Effector memory CD8-positive, alpha-beta T cell (primary cell): ENCODE results near the gene AP1S3.
"Not testable (repeated sequence)": the region's sequence is repeated elsewhere in the genome, so short reads cannot be mapped to it uniquely, and the experiment has no call there.

Experiments
- ATAC-seq: fragments of 150-1000 bp; cut with Tn5 transposase; replicated peaks from 2 replicates; pipeline ENCODE4 v1.10.0; 2021; ENCODE audit warnings: mild to moderate bottlenecking, moderate library complexity
- DNase-seq, 3 experiments: peaks; one replicate each; pipeline ENCODE4 v3.0.0; 2021
- H3K27ac Mint-ChIP-seq, 2 donors: one replicate each; pipeline ENCODE4 v1.8.0; 2022; ENCODE audit warnings: mild to moderate bottlenecking in 2 of 2, mixed read lengths in 2 of 2, moderate library complexity in 2 of 2
- H3K27me3 Mint-ChIP-seq, 2 donors: one replicate each; pipeline ENCODE4 v1.8.0; 2022; ENCODE audit warnings: mixed read lengths in 2 of 2
- H3K36me3 Mint-ChIP-seq: one replicate; pipeline ENCODE4 v1.8.0; 2022; ENCODE audit warnings: mild to moderate bottlenecking, moderate library complexity, mixed read lengths; ENCODE audit not compliant: insufficient read depth
- H3K4me1 Mint-ChIP-seq, 2 donors: one replicate each; pipeline ENCODE4 v1.8.0; 2022; ENCODE audit warnings: low read depth in 2 of 2, mixed read lengths in 2 of 2
- H3K4me3 Mint-ChIP-seq, 2 donors: one replicate each; pipeline ENCODE4 v1.8.0; 2022; ENCODE audit warnings: mild to moderate bottlenecking in 2 of 2, mixed read lengths in 2 of 2, moderate library complexity in 2 of 2
- H3K9me3 Mint-ChIP-seq, 2 donors: one replicate each; pipeline ENCODE4 v1.8.0; 2022; ENCODE audit warnings: mixed read lengths in 2 of 2
- total RNA-seq, 9 experiments: gene quantifications; one replicate each; lab custom pipeline; 2026; lab: John Stamatoyannopoulos, UW

The AP1S3 gene
- 1.3 to 8.8 (median 2.0) reads per million in 9 experiments for total RNA-seq

DNA sequence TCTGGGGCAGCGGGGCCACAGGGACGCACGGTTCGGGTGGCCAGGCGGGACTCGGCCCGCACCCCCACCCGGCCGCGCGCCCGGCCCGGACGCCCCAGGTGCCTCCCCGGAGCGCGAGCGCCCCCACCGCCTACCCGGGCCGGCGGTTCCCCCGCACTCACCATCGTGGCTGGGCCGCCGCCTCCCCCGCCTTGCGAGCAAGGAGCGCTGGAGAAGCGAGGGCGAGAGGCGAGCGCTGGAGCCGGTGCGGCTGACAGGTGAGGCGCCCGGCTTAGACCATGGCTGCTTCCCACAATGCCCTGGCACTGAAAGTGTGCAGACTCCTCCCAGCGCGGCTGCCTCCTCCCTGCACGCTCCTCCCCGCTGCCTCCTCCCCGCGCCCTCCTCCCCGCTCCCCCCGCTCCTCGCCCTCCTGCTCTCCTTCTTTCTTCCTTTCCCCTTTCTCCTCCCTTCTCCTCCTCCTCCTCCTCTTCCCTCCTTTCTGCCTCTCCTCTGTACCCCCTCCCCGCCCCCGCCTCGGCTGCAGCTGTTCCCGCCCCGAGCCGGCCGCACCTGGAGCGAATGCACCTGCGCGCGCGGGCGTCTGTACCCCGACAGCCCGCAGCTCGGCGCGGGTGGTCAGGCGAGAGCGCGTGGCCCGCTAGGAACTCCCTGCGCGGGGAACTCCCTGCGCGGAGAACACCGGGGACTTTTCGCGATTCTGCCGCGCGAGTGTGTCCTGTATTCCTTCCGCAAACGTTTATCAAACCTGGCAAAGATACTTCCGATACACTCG lies at the start of gene AP1S3:
AP1S3 (minus strand) TSS at position 296 of the 775 bp plus-strand sequence; CDS start at position 164, 132 bp downstream.
- ATAC-seq = peak; percentile 83
- peak within 1 kb of the TSS; percentile 75 to 89 for H3K27ac Mint-ChIP-seq

DNA sequence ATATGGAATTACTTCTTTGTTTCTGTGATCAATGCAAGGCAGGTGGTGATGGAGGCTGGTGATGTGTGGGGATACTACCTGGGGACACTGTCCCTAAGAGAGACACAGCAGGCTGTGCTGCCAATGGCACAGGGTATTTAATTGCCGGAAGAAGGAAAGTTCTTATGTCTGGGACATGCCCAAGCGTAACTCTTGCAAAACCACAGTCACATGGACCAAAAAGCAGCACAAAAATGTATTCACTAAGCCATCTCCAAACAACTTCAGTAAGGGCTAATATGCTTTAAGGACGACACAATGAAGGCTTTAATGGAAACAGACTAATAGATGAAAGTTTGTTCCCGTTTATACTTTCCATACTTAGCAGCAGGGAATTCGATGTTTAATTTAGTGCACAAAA lies 49.7 kb upstream of the AP1S3 start:
- Mint-ChIP-seq H3K27me3 (no peaks in the 10 kb centered on the region), H3K36me3 (peaks cover 47% of the 10 kb centered on the region), H3K4me1 (peaks cover 0 to 2% of the 10 kb centered on the region in 2 donors), H3K27ac (no peak overlapping the region), H3K4me3 (no peak overlapping the region), H3K9me3 (no peaks in the 10 kb centered on the region)
- ATAC-seq = no peak
- no peak for DNase-seq

More for the DNA sequence above, at the start of gene AP1S3:
- no peaks in the 10 kb centered on the region for H3K27me3 Mint-ChIP-seq
- peaks cover 24% of the 10 kb centered on the region for H3K36me3 Mint-ChIP-seq
- peak; percentile 66 to 74 (median 66) for DNase-seq
- no peaks in the 10 kb centered on the region for H3K9me3 Mint-ChIP-seq
- peak within 1 kb of the TSS; percentile 79 to 91 for H3K4me3 Mint-ChIP-seq
- H3K4me1 Mint-ChIP-seq = peaks cover 10 to 12% of the 10 kb centered on the region in 2 donors

DNA sequence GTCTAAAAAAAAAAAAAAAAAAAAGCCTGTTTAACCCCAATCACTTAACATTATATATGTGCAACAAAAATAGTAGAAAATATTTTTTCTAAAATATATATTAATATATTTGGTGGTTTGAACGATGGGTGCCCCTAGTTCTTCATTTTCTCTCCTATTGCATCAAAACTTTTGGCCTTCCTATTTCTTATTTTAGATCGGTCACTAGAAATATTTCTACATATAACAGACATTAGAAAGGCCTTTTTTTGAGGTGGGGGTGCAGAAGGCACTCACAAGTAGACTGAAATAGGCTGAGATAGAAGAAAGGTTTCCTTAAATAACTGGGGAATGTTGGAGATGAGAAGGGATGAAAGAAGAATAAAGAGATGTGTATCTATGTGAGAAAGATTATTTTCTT lies 49.3 kb upstream of the AP1S3 start:
- DNase-seq (no peak), ATAC-seq (no peak)
- H3K36me3 Mint-ChIP-seq = peaks cover 51% of the 10 kb centered on the region
- H3K27ac Mint-ChIP-seq = no peak overlapping the region
- H3K9me3 Mint-ChIP-seq = no peaks in the 10 kb centered on the region
- no peaks in the 10 kb centered on the region for H3K27me3 Mint-ChIP-seq
- H3K4me3 Mint-ChIP-seq = no peak overlapping the region
- H3K4me1 Mint-ChIP-seq = peaks cover 2 to 6% of the 10 kb centered on the region in 2 donors

DNA sequence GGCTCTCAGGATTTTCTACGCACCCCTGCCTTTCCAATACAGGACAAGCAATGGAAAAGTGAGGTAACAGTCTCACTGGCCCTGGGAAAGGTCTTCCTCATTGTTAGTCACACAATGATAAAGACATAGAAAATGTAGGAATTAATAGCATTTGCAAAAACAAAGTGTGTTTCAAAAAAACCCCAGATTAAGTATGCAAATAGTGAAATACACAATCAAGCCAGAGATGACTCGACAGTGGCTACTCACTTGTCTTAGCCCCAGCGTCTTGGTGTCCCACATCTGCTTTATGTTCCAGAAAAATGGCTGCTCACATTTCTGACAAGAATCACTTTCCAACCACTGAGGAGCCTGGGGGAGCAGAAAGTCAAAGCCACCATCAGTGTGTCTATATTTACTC lies 47.0 kb upstream of the AP1S3 start:
- peak overlapping the region; percentile 49 to 64 for H3K27ac Mint-ChIP-seq
- H3K36me3 Mint-ChIP-seq = peaks cover 71% of the 10 kb centered on the region
- no peak for ATAC-seq
- H3K4me3 Mint-ChIP-seq = no peak overlapping the region
- no peaks in the 10 kb centered on the region for H3K27me3 Mint-ChIP-seq
- H3K9me3 Mint-ChIP-seq = no peaks in the 10 kb centered on the region
- no peak for DNase-seq
- peaks cover 3 to 8% of the 10 kb centered on the region in 2 donors for H3K4me1 Mint-ChIP-seq

DNA sequence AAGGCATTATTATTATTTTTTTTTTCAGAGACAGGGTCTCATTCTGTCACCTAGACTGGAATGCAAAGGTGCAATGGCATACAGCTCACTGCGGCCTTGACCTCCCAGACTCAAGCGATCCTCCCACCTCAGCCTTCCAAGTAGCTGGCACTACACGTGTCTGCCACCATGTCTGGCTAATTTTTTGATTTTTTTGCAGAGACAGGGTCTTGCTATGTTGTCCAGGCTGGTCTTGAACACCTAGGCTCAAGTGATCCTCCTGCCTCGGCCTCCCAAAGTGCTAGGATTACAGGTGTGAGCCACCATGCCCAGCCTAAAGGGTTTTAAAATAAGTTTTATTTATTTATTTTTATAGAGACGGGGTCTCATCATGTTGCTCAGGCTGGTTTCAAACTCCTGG lies 45.3 kb upstream of the AP1S3 start:
- Mint-ChIP-seq H3K9me3 (no peaks in the 10 kb centered on the region), H3K27me3 (no peaks in the 10 kb centered on the region), H3K27ac (peak overlapping the region; percentile 83 to 95), H3K36me3 (peaks cover 70% of the 10 kb centered on the region), H3K4me3 (peak overlapping the region in 1 of 2 donors; percentile 67), H3K4me1 (peaks cover 3 to 8% of the 10 kb centered on the region in 2 donors)
- no peak for DNase-seq
- ATAC-seq = no peak

DNA sequence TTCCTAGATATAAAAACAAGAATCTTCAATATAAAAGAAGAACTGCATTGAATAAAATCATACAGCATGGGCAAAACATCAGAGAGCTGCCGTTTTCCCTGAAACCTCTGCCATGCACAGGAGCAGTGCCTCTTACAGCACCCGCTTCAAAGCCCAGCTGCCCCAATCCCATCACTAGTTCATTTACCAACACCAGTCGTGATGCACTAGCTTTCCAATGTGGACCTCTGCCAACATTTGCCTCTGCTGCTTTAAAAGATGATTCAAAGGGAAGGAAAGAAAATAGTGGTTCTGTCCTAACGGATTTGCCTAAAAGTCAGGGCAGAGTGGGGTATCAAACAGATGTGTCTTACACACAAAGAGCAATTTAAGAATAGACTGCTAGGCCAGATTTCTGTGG lies 43.4 kb upstream of the AP1S3 start:
- H3K27me3 Mint-ChIP-seq = no peaks in the 10 kb centered on the region
- ATAC-seq (no peak), DNase-seq (no peak)
- no peaks in the 10 kb centered on the region for H3K9me3 Mint-ChIP-seq
- H3K4me1 Mint-ChIP-seq = peaks cover 3 to 8% of the 10 kb centered on the region in 2 donors
- H3K27ac Mint-ChIP-seq = peak overlapping the region in 1 of 2 donors; percentile 83
- peaks cover 70% of the 10 kb centered on the region for H3K36me3 Mint-ChIP-seq
- H3K4me3 Mint-ChIP-seq = no peak overlapping the region

DNA sequence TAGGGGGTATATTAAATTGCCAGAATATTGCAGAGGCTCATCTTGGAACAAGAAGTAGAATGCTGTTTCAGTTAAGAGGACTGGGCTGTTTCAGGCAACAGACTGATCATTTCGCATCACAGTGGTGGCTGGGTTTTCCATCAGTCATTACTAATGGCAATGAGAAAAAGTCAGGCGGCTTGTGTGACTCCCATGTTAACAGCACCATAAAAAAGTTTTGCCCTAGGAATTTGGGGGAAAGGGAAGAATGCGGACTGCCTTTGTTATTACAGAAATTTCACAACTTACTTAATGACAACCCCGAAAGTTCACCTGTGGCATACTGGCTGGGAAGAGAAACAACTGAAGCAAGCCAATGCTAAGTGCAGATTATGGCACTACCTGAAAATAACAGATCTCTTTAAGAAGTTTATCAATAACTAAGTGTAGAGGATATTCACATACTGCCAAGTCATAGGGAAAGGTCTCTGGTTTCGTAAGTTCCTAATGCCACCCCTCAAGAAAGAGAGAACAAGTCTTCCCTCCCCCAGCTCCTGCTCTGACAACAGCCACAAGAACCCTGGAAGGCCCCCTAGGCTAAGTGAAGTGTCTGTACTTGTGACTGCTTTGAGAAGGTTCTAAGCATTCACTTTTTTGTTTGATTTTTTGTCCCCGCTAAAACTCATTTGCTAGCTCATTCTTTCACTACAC lies 40.5 kb upstream of the AP1S3 start:
- H3K4me3 Mint-ChIP-seq = no peak overlapping the region
- no peaks in the 10 kb centered on the region for H3K9me3 Mint-ChIP-seq
- no peak for ATAC-seq
- DNase-seq = no peak
- peaks cover 3 to 8% of the 10 kb centered on the region in 2 donors for H3K4me1 Mint-ChIP-seq
- peaks cover 59% of the 10 kb centered on the region for H3K36me3 Mint-ChIP-seq
- no peaks in the 10 kb centered on the region for H3K27me3 Mint-ChIP-seq
- peak overlapping the region in 1 of 2 donors; percentile 36 for H3K27ac Mint-ChIP-seq

DNA sequence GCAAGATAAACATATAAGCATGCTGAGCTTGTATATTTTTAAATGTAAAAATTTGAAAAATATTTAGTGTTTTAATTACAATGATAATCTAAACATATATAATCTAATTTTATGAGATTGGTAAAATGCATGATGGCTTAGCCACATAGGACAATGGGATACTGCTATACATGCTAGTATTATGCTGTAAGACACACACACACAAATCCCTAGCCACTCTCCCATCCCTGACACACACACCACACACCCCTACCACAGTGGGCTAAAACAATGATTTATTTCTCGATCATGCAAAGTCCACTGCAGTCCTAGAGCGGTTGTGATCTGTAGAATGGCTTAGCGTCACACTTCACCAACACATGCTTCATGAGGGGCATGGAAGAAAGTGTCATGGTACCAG lies 36.3 kb upstream of the AP1S3 start:
- no peaks in the 10 kb centered on the region for H3K9me3 Mint-ChIP-seq
- peaks cover 29% of the 10 kb centered on the region for H3K36me3 Mint-ChIP-seq
- H3K27me3 Mint-ChIP-seq = no peaks in the 10 kb centered on the region
- no peak overlapping the region for H3K27ac Mint-ChIP-seq
- DNase-seq = no peak
- H3K4me3 Mint-ChIP-seq = no peak overlapping the region
- H3K4me1 Mint-ChIP-seq = no peaks in the 10 kb centered on the region
- ATAC-seq = no peak

DNA sequence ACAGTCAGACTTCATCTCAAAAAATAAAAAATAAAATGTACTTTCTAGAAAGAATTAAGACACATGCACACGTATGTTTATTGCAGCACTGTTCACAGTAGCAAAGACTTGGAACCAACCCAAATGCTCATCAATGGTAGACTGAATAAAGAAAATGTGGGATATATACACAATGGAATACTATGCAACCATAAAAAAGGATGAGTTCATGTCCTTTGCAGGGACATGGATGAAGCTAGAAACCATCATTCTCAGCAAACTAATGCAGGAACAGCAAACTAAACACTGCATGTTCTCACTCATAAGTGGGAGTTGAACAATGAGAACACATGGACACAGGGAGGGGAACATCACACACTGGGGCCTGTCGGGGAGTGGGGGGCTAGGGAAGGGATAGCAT lies 35.4 kb upstream of the AP1S3 start:
- not testable (repeated sequence) for ATAC-seq, DNase-seq, H3K9me3 Mint-ChIP-seq, H3K4me1 Mint-ChIP-seq, H3K27ac Mint-ChIP-seq, H3K27me3 Mint-ChIP-seq, H3K4me3 Mint-ChIP-seq
- peaks cover 22% of the 10 kb centered on the region for H3K36me3 Mint-ChIP-seq

DNA sequence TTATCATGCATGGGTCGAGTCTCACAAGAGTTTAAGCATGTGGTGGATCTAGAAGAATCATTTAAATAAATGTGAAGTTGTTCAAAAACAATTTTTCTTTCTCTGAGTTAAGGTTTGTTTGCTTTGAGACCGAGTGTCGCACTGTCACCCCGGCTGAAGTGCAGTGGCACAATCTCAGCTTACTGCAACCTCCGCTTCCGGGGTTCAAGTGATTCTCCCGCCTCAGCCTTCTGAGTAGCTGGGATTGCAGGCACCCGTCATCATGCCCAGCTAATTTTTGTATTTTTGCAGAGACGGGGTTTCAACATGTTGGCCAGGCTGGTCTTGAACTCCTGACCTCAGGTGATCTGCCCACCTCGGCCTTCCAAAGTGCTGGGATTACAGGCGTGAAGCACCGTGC lies 34.3 kb upstream of the AP1S3 start:
- peak overlapping the region in 1 of 2 donors; percentile 12 for H3K27ac Mint-ChIP-seq
- not testable (repeated sequence) for H3K4me3 Mint-ChIP-seq, DNase-seq, ATAC-seq, H3K9me3 Mint-ChIP-seq, H3K4me1 Mint-ChIP-seq, H3K27me3 Mint-ChIP-seq
- H3K36me3 Mint-ChIP-seq = peaks cover 13% of the 10 kb centered on the region

DNA sequence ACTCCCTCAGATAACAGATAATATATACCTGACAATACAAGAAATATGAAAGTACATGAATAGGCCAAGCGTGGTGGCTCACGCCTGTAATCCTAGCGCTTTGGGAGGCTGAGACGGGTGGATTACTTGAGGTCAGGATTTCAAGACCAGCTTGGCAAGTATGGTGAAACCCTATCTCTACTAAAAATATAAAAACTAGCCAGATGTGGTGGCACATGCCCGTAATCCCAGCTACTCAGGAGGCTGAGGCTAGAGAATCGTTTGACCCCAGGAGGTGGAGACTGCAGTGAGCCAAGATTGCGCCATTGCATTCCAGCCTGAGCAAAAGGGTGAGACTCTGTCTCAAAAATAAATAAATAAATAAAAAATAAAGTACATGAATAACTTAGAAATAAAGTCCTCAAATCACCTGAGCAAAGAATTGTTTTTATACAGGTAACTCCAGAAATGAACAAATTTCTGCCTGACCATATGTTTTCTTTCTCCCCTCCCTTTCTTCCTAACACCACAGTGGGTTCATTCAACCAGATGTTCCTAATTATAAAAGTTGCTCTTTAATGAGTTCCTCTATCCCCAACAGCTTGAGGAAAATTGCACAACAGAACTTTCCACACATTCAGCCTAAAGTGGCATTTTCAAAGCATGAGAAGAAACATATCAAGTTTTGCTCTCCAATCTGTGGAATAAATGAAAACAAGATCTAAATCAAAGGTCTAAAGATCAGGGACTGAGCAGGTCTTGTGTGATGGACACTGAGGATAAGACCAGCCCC lies 33.6 kb upstream of the AP1S3 start:
- Mint-ChIP-seq H3K4me3 (no peak overlapping the region), H3K27ac (peak overlapping the region in 1 of 2 donors; percentile 12), H3K27me3 (no peaks in the 10 kb centered on the region), H3K9me3 (no peaks in the 10 kb centered on the region), H3K4me1 (peaks cover 4 to 7% of the 10 kb centered on the region in 2 donors), H3K36me3 (peaks cover 13% of the 10 kb centered on the region)
- ATAC-seq = no peak
- no peak for DNase-seq

DNA sequence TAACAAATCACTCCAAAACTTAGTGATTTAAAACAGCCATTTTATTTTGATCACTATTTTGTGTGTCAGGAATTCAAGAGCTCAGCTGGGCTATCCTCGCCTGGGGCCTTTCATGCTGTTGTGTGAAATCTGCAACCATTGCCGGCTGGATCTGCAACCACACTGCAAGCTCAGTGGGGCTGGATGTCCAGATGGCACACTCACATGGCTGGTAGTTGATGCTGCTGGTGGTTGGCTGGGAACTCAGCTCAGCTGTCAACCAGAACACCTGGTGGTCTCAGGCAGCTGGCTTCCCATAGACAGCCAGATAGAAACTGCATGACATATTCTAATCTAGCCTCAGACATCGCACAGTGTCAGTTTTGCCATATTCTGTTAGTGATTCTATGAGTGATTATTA lies 30.6 kb upstream of the AP1S3 start:
- Mint-ChIP-seq H3K4me1 (peaks cover 18 to 19% of the 10 kb centered on the region in 2 donors), H3K27ac (no peak overlapping the region), H3K4me3 (no peak overlapping the region), H3K36me3 (peaks cover 7% of the 10 kb centered on the region), H3K27me3 (no peaks in the 10 kb centered on the region), H3K9me3 (no peaks in the 10 kb centered on the region)
- ATAC-seq (no peak), DNase-seq (no peak)

DNA sequence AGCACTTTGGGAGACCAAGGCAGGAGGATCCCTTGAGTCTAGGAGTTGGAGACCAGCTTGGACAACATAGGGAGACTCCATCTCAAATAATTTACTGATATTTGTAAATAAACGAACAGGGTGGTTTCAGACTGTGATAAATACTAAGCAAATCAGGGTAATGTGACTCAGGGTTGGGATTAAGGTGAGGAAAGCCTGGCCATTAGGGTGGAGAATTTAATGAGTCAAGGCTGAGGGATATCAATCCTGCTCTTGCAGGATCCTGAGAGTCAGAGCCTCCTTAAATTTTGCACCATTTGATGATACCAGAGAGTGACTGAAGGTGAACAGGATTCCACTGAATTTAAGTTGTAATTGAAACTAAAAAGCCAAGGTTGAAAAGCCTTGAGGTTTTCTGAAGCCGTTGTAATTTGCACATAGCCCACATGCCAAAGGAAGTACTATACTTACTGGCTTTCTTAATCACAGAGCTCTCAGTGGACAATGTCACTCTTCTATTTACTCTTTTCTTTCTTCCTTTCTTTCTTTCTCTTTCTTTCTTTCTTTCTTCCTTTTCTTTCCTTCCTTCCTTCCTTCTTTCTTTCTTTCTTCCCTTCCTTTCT lies 28.6 kb upstream of the AP1S3 start:
- peaks cover 2% of the 10 kb centered on the region for H3K36me3 Mint-ChIP-seq
- no peaks in the 10 kb centered on the region for H3K9me3 Mint-ChIP-seq
- ATAC-seq (peak; percentile 60), DNase-seq (no peak)
- H3K4me3 Mint-ChIP-seq = peak overlapping the region; percentile 19 to 34
- H3K4me1 Mint-ChIP-seq = peaks cover 18 to 19% of the 10 kb centered on the region in 2 donors
- no peaks in the 10 kb centered on the region for H3K27me3 Mint-ChIP-seq
- peak overlapping the region in 1 of 2 donors; percentile 49 for H3K27ac Mint-ChIP-seq
